GM18909 (cell line): ENCODE measurements around the gene NSG1.

Experiments
- ATAC-seq: cut with Tn5 transposase; IDR thresholded peaks from one replicate; pipeline ENCODE4 v1.9.1; 2021; ENCODE audit warnings: mild to moderate bottlenecking; ENCODE audit not compliant: unreplicated experiment, poor library complexity

Gene NSG1

DNA sequence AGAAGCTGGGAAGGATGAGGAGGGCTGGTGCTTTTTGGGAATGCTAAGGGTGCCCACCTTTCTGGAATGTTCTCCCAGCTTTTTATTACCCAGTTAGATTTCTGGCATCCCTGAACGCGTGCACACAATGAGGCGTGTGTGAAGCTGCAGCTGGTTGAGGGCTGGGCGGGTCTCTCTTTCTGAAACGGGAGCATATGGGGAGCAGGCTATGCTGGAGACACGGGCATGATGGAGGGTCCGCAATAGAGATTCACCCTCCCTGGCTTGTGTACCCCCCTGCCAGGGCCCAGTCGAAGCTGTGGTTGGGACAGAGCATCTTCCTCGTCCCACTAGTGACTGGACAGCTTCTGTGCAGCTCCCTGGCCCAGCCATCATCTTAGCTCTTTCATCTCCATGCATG lies 8.5 kb downstream of the NSG1 start:
- ATAC-seq, result no peak

DNA sequence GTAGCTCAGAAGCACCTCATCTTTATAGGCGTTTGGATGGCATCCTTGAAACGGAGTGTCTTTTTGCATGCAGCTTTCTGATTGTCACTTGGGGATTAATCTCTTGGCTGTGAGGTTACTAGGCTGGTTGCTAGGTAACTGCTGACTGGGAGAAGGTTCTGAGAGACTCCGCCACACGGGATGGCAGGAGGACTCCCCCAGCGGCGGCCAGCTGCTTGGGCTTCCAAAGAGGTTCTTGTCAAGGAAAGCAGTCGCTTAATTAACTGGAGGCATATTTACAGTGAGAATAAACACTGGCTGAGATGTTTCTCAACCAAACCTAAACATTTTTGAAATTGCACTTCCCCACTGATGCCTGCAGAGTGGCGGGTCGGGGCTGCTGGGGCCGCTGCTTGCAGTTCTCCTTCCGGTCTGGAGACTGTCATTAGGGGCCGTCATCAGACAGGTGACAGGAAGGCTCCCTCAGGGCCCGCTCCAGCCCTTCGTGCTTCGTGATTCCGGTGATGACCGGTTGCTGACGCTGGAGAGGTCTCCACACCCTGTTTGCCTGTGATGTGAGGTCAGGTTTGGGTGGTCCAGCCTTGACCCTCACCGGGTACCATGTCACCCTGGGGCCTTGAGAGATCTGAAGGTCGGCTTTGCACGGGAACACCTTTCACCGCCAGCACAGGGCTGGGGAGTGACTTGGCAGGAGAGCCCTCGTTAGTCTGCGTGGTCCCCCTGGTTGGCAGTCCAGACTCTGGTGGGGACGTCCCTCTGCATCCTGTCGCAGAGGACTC lies 9.1 kb downstream of the NSG1 start:
- no peak for ATAC-seq

DNA sequence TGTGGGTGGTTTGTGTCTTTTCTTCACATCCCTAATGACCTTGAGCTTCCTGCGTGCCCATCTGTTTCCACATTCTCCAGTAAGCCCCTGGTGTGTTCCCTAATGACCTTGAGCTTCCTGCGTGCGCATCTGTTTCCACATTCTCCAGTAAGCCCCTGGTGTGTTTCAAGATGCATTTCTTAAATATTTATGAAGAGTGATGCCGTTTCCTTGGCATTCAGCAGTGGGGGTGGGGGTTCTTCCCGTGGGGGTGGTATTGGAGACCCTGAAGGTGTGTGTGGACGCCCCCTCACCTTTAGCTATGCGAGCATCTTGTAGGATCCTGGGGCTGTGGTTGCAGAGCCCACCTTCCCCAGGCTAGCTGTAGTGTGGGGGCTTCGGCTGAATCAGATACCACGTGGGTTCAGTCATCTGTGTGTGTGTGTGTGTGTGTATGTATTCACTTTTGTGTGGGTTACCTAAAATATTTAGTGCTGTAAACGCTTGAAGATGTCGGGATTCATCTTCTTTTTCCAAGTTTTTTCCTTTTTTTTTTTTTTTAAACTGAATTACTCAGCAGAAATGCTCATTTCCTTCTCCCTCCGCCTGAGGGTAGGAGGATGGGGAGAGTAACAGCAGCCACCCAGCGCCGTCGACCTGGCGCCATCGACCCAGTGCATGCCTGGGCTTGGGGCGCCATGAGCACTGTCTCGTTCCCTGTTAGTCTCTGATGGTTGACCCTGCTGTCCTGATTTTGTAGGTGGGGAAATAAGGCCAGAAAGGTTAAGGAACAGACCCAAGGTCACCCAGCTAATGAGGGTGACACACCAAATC lies 9.9 kb downstream of the NSG1 start:
- no peak for ATAC-seq

GRCh38 chr4:4397441-4397819 lies 10.5 kb downstream of the NSG1 start:
- ATAC-seq, result no peak

GRCh38 chr4:4398430-4398829 lies 11.5 kb downstream of the NSG1 start:
- ATAC-seq, result no peak

DNA sequence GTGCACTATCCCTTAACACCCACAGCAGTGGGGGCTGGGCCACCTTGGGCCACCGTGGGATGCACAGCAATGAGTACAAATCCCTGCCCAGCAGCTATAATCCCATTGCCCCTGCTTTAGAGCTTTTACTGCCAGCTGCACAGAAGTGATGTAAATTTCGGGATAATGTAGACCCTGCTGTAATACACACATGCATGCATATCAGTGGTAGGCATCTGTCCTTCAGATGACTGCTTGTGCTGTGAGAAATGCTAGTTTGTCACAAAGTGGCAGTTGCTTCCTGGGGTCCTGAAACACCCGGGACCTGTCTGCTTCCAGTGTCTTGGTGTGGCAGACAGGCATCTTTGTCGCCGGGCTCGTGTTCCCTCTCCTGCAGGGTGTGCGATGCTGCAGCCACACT lies 14.1 kb downstream of the NSG1 start:
- ATAC-seq, result no peak

GRCh38 chr4:4402966-4403365 lies 16.1 kb downstream of the NSG1 start:
- ATAC-seq, result no peak

DNA sequence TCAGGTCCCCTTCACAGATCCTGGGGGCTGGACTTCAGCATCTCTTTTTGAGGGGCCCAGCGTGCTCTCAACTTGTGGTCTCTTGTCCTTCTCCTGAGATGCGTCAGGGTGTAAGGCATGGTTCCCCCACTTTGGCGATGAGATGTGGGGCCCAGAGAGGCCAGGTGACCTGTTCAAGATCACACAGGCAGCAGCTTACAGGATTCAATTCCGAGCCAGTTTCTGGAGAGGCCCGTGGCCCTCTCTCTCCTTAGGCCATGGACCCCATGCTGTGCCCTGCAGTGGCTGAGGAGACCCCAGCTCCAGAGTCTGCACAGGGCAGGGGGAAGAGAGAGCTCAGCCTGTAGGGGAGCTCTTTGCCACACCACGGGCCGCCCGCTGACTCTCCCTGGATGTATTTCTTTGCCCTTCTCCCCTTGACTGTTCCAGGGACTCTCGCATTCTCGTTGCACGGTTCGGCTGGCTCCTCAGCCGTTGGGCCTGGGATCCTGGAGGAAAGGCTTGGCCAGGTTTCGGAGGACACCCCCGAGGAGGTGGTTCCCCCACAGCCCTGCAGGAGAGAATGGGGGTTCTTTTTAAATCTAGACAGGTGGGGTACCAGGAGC lies 18.6 kb downstream of the NSG1 start:
- no peak for ATAC-seq

DNA sequence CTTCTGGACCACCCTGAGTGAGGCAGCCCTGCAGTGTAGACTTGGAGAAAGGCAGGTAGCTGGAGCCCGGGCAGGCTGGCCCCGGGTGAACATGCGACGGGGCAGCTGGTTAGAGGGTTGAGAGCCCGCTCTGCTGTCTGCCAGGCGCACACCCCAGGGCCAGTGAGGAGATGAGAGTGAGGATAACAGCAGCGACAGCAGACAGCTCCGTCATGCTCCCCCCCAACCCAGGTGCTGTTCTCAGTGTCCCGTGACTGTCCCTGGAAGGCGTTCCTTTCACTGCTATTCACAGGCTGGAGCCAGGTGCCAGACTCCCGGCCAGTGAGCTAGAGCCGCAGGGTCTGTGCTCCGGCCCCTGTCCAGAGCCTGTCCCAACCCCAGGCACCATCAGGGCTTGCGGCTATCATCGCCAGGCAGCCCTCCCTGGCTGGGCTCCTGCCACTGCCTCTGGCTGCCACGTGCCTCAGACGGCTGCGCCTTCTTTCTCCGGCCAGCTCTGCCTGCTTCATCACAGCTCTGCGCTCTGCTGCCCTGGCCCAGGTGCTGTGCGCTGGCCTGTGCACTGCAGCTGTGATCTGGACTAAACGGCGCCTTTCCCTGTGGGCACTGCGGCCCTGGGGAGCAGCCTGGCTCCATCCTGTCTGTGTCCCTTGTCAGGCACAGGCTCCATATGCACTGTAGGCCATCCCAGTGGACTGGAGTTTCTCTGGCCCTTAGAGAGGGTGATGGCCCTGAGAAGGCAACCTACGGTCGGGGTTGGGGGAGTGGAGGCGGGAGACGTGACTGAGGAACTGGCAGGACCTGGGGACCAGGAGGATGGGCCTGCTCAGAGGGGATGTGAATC lies 19.8 kb downstream of the NSG1 start:
- no peak for ATAC-seq

GRCh38 chr4:4407299-4408131 lies 20.6 kb downstream of the NSG1 start:
- no peak for ATAC-seq

DNA sequence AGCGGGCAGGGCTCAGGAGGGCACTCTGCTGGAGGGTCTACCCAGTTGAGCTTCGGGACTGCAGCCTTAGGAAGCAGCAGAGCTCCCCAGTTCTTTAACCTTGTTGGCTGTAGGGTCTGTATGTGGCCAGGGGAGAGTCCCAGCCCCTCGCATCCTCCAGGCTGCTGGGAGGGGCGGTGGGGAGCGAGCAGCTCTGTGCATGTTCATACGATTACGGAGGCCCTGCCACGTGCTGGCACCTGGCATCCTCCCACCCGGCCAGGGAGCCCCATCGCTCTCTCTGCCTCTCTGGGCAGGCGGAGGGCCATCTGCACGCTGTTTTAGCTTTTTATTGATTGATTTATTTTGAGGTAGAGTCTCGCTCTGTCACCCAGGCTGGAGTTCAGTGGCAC lies 21.2 kb downstream of the NSG1 start:
- ATAC-seq, result no peak

DNA sequence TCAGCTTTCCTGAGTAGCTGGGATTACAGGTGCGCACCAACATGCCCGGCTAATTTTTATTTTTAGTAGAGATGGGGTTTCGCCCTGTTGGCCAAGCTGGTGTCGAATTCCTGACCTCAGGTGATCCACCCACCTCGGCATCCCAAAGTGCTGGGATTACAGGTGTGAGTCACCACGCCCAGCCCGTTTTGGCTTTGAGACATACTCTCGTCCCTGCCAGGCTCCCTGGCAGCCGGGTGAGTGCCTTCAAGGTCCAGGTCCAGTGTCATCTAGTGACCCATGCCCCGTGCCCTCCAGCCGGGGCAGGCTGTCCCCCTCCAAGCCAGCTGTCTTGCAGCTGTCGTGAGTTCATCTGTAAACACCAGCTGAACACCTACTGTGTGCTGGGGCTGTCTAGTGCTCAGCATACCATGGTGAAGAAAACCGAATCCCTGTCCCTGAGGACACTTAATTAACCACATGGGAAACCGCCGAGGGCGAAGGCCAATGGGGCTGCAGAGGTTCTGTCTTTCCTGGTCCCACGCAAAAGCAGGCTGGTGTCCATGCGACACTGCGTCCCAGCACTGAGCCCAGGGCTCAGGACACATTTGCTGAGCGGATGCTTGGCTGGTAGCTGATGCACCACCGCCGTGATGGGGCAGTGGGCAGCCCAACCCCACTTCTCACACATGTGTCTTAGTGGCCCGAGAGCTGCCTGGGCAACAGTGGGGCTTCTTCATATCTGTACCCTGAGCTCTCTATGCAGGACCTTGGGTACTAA lies 21.9 kb downstream of the NSG1 start:
- no peak for ATAC-seq

DNA sequence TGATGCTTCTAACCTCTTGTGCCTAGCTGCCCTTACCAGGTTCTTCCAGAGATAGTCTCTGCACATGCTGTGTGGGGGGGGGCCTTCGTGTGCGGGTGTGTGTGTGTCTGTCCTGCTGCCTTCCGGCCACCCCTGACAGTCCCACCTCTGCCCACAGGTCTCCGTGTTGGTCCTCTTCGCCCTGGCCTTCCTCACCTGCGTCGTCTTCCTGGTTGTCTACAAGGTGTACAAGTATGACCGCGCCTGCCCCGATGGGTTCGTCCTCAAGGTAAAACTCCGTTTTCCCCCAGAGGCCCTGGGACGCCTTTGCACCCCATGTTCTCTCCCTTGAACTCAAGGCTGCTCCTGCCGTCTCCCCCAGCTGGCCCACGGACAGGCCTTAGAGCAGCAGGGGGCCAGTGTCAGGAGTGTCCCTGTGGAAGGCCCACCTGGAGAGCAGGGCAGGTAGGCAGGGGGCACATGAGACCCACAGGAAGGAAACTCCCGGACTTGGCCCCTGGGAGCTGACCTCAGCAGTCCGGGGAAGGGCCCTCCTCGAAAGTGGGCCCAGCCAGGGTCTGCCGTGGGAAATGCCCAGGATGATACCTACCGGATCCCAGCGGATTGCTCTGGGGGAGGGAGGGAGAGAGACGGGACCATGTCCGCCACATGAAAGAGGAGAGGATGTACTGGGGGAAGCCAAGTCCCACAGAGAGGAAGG lies 22.7 kb downstream of the NSG1 start:
- no peak for ATAC-seq

DNA sequence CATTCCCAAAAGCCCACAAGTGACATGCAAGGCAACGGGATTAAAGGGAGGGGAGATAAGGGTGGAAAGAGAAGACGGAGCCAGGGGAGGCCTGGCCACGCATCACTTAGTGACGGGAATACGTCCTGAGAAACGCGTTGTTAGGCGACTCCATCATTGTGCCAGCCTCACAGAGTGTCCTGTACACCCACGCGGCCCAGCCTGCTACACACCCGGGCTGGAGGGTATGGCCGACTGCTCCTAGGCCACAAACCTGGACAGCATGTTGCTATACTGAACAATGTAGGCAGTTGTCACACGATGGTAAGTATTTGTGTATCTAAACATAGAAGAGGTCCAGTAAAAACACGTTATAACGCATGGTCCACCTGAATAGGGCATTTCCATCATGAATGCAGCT lies 23.4 kb downstream of the NSG1 start:
- no peak for ATAC-seq

GRCh38 chr4:4411906-4412305 lies 25.0 kb downstream of the NSG1 start:
- ATAC-seq, result no peak

GRCh38 chr4:4412641-4413372 lies 25.9 kb downstream of the NSG1 start:
- ATAC-seq, result no peak

GRCh38 chr4:4413373-4413725 lies 26.4 kb downstream of the NSG1 start:
- no peak for ATAC-seq

DNA sequence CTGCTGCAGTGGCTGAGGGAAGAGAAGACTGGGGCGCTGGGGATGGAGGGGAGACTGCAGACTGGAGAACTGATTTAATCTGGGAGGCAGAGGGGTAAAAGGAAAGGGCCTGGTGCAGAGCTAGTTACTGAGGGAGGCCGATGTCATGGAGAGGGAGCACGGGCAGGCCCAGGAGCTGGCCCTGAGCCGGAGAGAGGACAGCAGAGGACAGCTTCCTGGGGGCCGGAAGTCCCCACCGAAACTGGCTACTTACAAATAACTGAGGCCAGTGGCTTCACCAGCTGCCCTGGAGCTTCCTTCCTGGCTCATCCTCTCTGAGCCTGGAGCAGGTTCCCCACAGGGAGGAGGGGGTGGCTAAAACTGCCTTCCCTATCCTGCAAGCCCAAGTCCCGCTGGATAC lies 26.9 kb downstream of the NSG1 start:
- ATAC-seq, result no peak
